Breast epithelium (tissue), 3 donors: ENCODE results near the gene ABLIM2.

Experiments
- POLR2A ChIP-seq: fragments of 450-650 bp; IDR thresholded peaks from one replicate; pipeline ENCODE4 v1.6.1; 2016; ENCODE audit warnings: antibody characterized with exemption, mild to moderate bottlenecking, moderate library complexity
- TF ChIP-seq, protein P1 (sequence below), 3 donors: fragments of 450-650 bp; IDR thresholded peaks; one replicate each; pipeline ENCODE4 v1.5.1; 2016 to 2017; ENCODE audit warnings: antibody characterized with exemption in 3 of 3, mild to moderate bottlenecking in 3 of 3, moderate library complexity in 3 of 3

DNA sequence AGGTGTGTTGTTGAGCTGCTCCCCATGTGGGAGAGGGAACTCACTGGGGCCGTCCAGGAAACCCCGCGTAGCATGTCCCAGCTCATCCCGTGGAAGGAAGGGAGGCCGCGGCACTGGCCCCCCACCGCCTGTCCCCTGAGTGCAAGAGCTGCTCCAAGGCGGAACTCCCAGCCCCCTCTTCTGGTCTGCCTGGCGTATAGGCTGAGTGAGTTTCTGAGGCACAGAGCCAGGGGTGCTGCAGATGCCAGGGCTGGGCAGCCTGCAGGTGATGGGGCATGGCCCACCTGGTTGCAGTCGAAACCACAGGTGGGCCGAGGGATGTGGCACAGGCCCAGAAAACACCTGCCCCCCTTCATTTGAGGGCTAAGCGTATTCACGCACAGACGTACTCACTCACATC, 49.6 kb downstream of the ABLIM2 start:
- TF ChIP-seq, protein P1, sequence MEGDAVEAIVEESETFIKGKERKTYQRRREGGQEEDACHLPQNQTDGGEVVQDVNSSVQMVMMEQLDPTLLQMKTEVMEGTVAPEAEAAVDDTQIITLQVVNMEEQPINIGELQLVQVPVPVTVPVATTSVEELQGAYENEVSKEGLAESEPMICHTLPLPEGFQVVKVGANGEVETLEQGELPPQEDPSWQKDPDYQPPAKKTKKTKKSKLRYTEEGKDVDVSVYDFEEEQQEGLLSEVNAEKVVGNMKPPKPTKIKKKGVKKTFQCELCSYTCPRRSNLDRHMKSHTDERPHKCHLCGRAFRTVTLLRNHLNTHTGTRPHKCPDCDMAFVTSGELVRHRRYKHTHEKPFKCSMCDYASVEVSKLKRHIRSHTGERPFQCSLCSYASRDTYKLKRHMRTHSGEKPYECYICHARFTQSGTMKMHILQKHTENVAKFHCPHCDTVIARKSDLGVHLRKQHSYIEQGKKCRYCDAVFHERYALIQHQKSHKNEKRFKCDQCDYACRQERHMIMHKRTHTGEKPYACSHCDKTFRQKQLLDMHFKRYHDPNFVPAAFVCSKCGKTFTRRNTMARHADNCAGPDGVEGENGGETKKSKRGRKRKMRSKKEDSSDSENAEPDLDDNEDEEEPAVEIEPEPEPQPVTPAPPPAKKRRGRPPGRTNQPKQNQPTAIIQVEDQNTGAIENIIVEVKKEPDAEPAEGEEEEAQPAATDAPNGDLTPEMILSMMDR (IDR thresholded peaks at IDR 0.05): no peak
- no peak for TF ChIP-seq POLR2A
